Fibroblast of pulmonary artery (primary cell): ENCODE data around the gene LGALS9C.
"Not testable (repeated sequence)": the region's sequence is repeated elsewhere in the genome, so short reads cannot be mapped to it uniquely, and the experiment has no call there.

ENCODE experiments used
- DNase-seq: peaks from one replicate; pipeline ENCODE4 v3.0.0-alpha.2; 2010; ENCODE audit warnings: low read depth
- H3K4me3 ChIP-seq: replicated peaks from 2 replicates; pipeline ENCODE4 v1.5.1; 2011; ENCODE audit warnings: low read depth, mild to moderate bottlenecking, control low read depth, low read length, moderate library complexity

The LGALS9C gene

GRCh38 chr17:18503221-18503620 is 26.6 kb downstream of the LGALS9C start:
- H3K4me3 ChIP-seq, DNase-seq: not testable (repeated sequence)

DNA sequence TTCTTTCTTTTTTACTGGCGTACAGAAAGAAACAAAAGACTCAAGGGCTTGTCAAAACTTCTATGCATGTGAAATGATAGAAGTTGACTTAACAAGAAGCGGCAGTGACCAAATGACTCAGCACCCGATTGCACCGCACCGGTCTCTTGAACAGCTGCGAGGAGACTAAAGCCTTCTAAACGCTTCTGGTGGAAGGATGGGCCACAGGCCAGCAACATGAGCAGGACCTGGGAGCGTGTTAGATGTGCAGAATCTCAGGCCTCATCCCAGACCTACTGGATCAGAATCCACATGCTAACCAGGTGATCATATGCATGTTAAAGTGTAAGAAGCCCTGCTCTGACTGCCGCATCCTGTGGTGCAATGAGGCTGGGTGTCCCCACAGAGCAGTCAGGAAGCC is 31.1 kb downstream of the LGALS9C start:
- not testable (repeated sequence) for H3K4me3 ChIP-seq, DNase-seq

GRCh38 chr17:18508667-18509066 is 32.1 kb downstream of the LGALS9C start:
- not testable (repeated sequence) for H3K4me3 ChIP-seq, DNase-seq

DNA sequence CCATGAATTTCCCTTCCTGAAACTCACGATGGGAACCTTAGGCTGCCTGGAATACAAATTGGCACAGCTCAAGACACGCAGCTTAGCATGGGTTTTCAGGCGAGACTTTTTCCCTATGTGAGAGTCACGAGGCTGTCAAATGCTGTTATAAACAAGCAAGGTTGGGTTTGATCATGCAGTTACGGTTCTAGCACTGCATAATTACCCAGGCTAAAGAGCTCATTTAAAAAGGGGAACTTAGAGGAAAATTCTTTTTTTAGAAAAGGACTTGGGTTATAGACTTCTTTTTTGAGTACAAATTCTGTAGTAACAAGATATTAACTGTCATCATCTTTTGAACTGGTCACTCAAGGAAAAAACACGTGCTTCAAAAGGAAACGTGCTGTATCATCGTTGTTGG is 44.5 kb downstream of the LGALS9C start:
- DNase-seq, H3K4me3 ChIP-seq: not testable (repeated sequence)

- not testable (repeated sequence) for H3K4me3 ChIP-seq, DNase-seq
Observed at GRCh38 chr17:18525015-18525414, 48.4 kb downstream of the LGALS9C start.

DNA sequence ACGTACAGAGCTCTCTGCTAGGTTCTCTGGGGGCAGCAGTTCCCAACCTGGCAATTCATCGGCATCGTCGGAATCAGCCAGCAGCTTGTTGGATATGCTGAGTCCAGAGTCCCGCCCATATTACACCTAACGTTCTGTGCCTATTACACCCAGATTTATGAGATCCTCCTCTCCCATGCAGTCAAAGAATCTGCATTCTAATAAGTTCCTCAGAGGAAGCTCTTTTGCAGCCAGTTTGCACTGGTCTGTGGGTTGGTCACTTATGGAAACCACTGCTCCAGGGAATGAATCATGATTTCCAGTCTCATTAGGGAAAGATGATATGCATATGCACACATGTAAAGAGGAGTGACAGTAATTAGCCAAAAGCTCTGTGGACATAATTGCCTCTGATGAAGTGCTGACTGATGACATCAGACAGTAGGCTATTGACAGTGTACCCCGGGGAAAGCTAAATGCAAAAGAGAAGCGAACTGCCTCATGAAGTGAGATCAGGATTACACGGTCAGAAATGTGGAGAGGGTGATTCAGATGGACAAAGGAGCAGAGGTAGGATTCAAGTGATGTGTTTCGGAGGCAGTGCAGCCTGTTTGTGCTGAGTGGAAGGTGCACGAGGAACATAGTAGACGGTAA is 49.7 kb downstream of the LGALS9C start:
- H3K4me3 ChIP-seq, DNase-seq: not testable (repeated sequence)

- not testable (repeated sequence) for H3K4me3 ChIP-seq, DNase-seq
Observed at GRCh38 chr17:18527354-18527753, 50.8 kb downstream of the LGALS9C start.

DNA sequence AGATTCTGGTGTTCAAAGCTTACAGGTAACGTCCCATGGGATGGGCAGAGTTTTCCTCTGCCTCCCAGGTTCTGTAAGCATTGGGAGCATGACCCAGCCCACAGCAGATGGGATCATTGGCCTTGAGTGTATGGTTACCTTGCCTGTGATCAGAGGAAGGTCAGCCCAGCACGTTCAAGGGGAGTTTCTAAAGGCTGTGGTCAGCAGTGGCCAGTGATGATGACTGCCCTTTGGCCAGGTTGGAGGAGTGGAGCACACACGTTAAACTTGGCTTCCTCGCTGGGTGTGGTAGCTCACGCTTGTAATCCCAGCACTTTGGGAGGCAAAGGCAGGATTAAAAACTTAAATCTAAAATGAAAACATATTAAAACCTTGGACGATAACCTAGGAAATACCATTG is 51.8 kb downstream of the LGALS9C start:
- H3K4me3 ChIP-seq, DNase-seq: not testable (repeated sequence)

- not testable (repeated sequence) for H3K4me3 ChIP-seq, DNase-seq
Observed at GRCh38 chr17:18528899-18529500, 52.4 kb downstream of the LGALS9C start.

GRCh38 chr17:18530405-18530804 is 53.8 kb downstream of the LGALS9C start:
- H3K4me3 ChIP-seq, DNase-seq: not testable (repeated sequence)

DNA sequence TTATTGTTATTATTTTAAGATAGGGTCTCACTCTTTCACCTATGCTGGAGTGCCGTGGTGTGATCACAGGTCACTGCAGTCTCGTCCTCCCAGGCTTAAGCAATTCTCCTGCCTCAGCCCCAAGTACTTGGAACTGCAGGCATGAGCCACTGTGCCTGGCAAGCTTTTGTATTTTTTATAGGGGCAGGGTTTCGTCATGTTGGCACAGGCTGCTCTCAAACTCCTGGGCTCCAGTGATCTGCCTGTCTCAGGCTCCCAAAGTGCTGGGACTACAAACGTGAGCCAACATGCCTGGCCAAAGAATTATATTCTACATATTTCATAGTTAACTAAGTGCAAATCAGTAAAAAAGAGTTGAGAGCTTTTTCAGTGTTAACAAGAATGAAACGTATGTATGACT is 65.6 kb downstream of the LGALS9C start:
- not testable (repeated sequence) for DNase-seq, H3K4me3 ChIP-seq

DNA sequence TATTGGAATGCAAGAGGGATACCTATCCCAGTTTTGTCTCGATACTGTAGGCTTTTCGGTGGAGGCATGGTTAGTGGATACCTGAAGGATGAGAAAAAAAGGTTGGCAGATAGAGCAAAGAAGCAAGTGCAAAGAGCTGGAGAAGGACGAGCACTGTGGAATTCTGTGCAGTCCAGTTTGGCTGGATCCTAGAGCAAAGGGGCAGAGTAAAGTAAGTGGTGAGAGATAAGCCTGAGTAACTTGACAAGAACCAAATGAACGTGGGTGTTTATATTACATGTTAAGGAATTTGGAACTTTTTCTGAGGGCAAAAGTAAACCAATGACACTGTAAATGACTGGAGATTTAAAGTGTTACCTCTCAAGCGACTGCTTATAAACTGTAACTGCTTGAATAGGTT is 66.3 kb downstream of the LGALS9C start:
- not testable (repeated sequence) for H3K4me3 ChIP-seq

More for the DNA sequence above, 66.3 kb downstream of the LGALS9C start:
- not testable (repeated sequence) for DNase-seq
